ENCODE results near the gene PIGU. TPM values are rescaled to one million over a fixed set of nuclear protein-coding genes. Genes with fewer than 3 reads are reported as not detected.
A peak's percentile ranks its signal among the peaks of the same experiment; 100 is the strongest.
"Not testable (repeated sequence)": the region's sequence is repeated elsewhere in the genome, so short reads cannot be mapped to it uniquely, and the experiment has no call there.

PIGU gene
- total and polyA plus RNA-seq, 8 donors, result 17.0 to 38.6 (median 30.3) TPM

- ATAC-seq (no peak), DNase-seq (no peak)
- H3K4me3 ChIP-seq, result no peak overlapping the region
- intact Hi-C loops (cut with DNase I), result no loop called here
- no peak overlapping the region for H3K27ac ChIP-seq
- H3K9me3 ChIP-seq, result no peaks in the 10 kb centered on the region
- no peaks in the 10 kb centered on the region for H3K27me3 ChIP-seq
- peaks cover 0 to 23% of the 10 kb centered on the region in 2 donors for H3K36me3 ChIP-seq
- H3K4me1 ChIP-seq, result no peaks in the 10 kb centered on the region
- no peak for TF ChIP-seq CTCF (IDR thresholded peaks at IDR 0.05)
Observed at GRCh38 chr20:34615477-34615876, 61.4 kb downstream of the PIGU start.

GRCh38 chr20:34611976-34612375 lies 64.9 kb downstream of the PIGU start:
- H3K27me3 ChIP-seq; DNase-seq; H3K4me3 ChIP-seq; ATAC-seq; H3K27ac ChIP-seq; H3K9me3 ChIP-seq; intact Hi-C loops (cut with DNase I); H3K4me1 ChIP-seq: not testable (repeated sequence)
- peaks cover 0 to 23% of the 10 kb centered on the region in 2 donors for H3K36me3 ChIP-seq

GRCh38 chr20:34607066-34607465 lies 69.8 kb downstream of the PIGU start:
- DNase-seq, result no peak
- Histone ChIP-seq H3K27me3 (no peaks in the 10 kb centered on the region), H3K27ac (no peak overlapping the region), H3K4me3 (no peak overlapping the region), H3K9me3 (no peaks in the 10 kb centered on the region), H3K36me3 (no peaks in the 10 kb centered on the region), H3K4me1 (no peaks in the 10 kb centered on the region)
- intact Hi-C loops (cut with DNase I), result no loop called here
- ATAC-seq, result no peak
- no peak for TF ChIP-seq CTCF (IDR thresholded peaks at IDR 0.05)

GRCh38 chr20:34604980-34605788 lies 71.7 kb downstream of the PIGU start:
- DNase-seq (peak in 1 of 4 donors; percentile 13), ATAC-seq (no peak)
- H3K9me3 ChIP-seq, result no peaks in the 10 kb centered on the region
- TF ChIP-seq CTCF (IDR thresholded peaks at IDR 0.05), result no peak
- no peaks in the 10 kb centered on the region for H3K36me3 ChIP-seq
- intact Hi-C loops (cut with DNase I), result no loop called here
- H3K4me3 ChIP-seq, result no peak overlapping the region
- no peaks in the 10 kb centered on the region for H3K4me1 ChIP-seq
- H3K27ac ChIP-seq, result no peak overlapping the region
- no peaks in the 10 kb centered on the region for H3K27me3 ChIP-seq

GRCh38 chr20:34600892-34601653 lies 75.8 kb downstream of the PIGU start:
- intact Hi-C loops (cut with DNase I), result no loop called here
- TF ChIP-seq CTCF (IDR thresholded peaks at IDR 0.05), result no peak
- ATAC-seq, result no peak
- Histone ChIP-seq H3K27me3 (no peaks in the 10 kb centered on the region), H3K4me3 (no peak overlapping the region), H3K36me3 (no peaks in the 10 kb centered on the region), H3K27ac (peak overlapping the region in 1 of 2 donors; percentile 30), H3K9me3 (no peaks in the 10 kb centered on the region), H3K4me1 (no peaks in the 10 kb centered on the region)
- no peak for DNase-seq
